OCI-LY7 (cell line): ENCODE results near the gene ATP2B1. TPM values are rescaled to one million over a fixed set of nuclear protein-coding genes. Genes with fewer than 3 reads are reported as not detected.

ENCODE experiments used
- BruUV-seq: library from RNA; stranded (reverse); fragments of 400-500 nt; replicated peaks from 2 replicates; lab custom pipeline; 2021; lab: Mats Ljungman, UMichigan
- CTCF ChIA-PET: fragments of 300-600 bp; sonication (Branson Sonifier 250); formaldehyde crosslinking; loops from one replicate; lab custom pipeline; 2022; ENCODE audit warnings: antibody characterized with exemption; ENCODE audit not compliant: unreplicated experiment; lab: Charles Lee
- POLR2A ChIA-PET: fragments of 300-600 bp; sonication (Branson Sonifier 250); formaldehyde crosslinking; loops from one replicate; lab custom pipeline; 2022; ENCODE audit warnings: antibody characterized with exemption; lab: Charles Lee
- DNase-seq: peaks from one replicate; pipeline ENCODE4 v3.0.0-alpha.2; 2015; ENCODE audit warnings: low spot score
- H2AFZ ChIP-seq: fragments of 200-600 bp; sonication (generic), shearing (Covaris generic); 2 replicates; pipeline ENCODE4 v1.6.1; 2014; ENCODE audit warnings: mild to moderate bottlenecking, antibody characterized with exemption, low read length, moderate library complexity
- H3K27ac ChIP-seq: fragments of 200-600 bp; sonication (generic); 2 replicates; pipeline ENCODE4 v1.5.1; 2014; ENCODE audit warnings: mixed run types, low read depth, mild to moderate bottlenecking, moderate library complexity, low read length, inconsistent platforms; ENCODE audit not compliant: poor library complexity, severe bottlenecking
- H3K36me3 ChIP-seq: fragments of 200-600 bp; sonication (generic); 2 replicates; pipeline ENCODE4 v1.6.1; 2014; ENCODE audit warnings: mild to moderate bottlenecking, antibody characterized with exemption, low read length, moderate library complexity, mixed read lengths; ENCODE audit not compliant: insufficient read depth
- H3K4me1 ChIP-seq: fragments of 200-600 bp; sonication (generic); 2 replicates; pipeline ENCODE4 v1.5.1; 2014; ENCODE audit warnings: mild to moderate bottlenecking, low read length; ENCODE audit not compliant: insufficient read depth, poor library complexity, severe bottlenecking
- H3K4me2 ChIP-seq: fragments of 200-600 bp; sonication (generic); 2 replicates; pipeline ENCODE4 v1.6.1; 2014; ENCODE audit warnings: mild to moderate bottlenecking, low read length
- H3K4me3 ChIP-seq: fragments of 200-600 bp; sonication (generic); 2 replicates; pipeline ENCODE4 v1.5.1; 2014; ENCODE audit warnings: mild to moderate bottlenecking, low read depth, low read length; ENCODE audit not compliant: poor library complexity, severe bottlenecking
- H3K79me2 ChIP-seq: fragments of 200-600 bp; sonication (generic); 2 replicates; pipeline ENCODE4 v1.6.1; 2016; ENCODE audit warnings: low read depth, mild to moderate bottlenecking, low read length, moderate library complexity, mixed read lengths; ENCODE audit not compliant: insufficient read depth
- H3K9me2 ChIP-seq: fragments of 200-600 bp; sonication (generic); 2 replicates; pipeline ENCODE4 v1.6.1; 2016; ENCODE audit warnings: mild to moderate bottlenecking, low read length, mixed read lengths; ENCODE audit not compliant: insufficient read depth
- H3K9me3 ChIP-seq: fragments of 200-600 bp; sonication (generic); 2 replicates; pipeline ENCODE4 v1.6.1; 2014; ENCODE audit warnings: mild to moderate bottlenecking, mixed run types, low read length, mixed read lengths
- H4K20me1 ChIP-seq: fragments of 200-600 bp; sonication (generic); 2 replicates; pipeline ENCODE4 v1.6.1; 2014; ENCODE audit warnings: mild to moderate bottlenecking, antibody characterized with exemption, low read length, moderate library complexity, mixed read lengths; ENCODE audit not compliant: insufficient read depth
- CTCF ChIP-seq: fragments of 200-600 bp; sonication (generic); conservative IDR thresholded peaks from 2 replicates; pipeline ENCODE4 v1.5.1; 2014; ENCODE audit warnings: mild to moderate bottlenecking, antibody characterized with exemption, low read length, moderate library complexity, mixed read lengths
- EZH2phosphoT487 ChIP-seq: fragments of 200-600 bp; sonication (generic); IDR thresholded peaks from 2 replicates; pipeline ENCODE4 v1.6.1; 2018; ENCODE audit warnings: low read depth, borderline replicate concordance, mild to moderate bottlenecking, mixed run types, antibody characterized with exemption, low read length, moderate library complexity, mixed read lengths
- intact Hi-C: fragments of 100-400 bp; cut with micrococcal nuclease; formaldehyde crosslinking; loops from one replicate; pipeline ENCODE4 v1.10.0; 2022; ENCODE audit not compliant: unreplicated experiment
- total RNA-seq, 2 experiments: library from RNA; depleted of rRNA in 1 of 2; stranded (reverse); fragments of >200 nt in 1 of 2; shearing (Covaris generic) in 1 of 2; gene quantifications; 2 replicates each; pipeline ENCODE4 v1.2.3, GENCODE V29; 2014 to 2022

ATP2B1 gene
- total RNA-seq, 2 experiments from 2014 or later, result 58.5 to 74.9 TPM

- CTCF ChIA-PET, result no interaction called here
- TF ChIP-seq EZH2phosphoT487 (no peak), CTCF (no peak)
- DNase-seq, result no peak
- Histone ChIP-seq H4K20me1 (no peaks in the 10 kb centered on the region), H2AFZ (no peak overlapping the region), H3K27ac (no peak overlapping the region), H3K9me3 (no peaks in the 10 kb centered on the region), H3K9me2 (no peaks in the 10 kb centered on the region), H3K4me2 (no peak overlapping the region), H3K4me1 (no peaks in the 10 kb centered on the region), H3K79me2 (no peaks in the 10 kb centered on the region; the same call in 1 of the 2 replicates), H3K36me3 (peaks cover 61% of the 10 kb centered on the region), H3K4me3 (no peak overlapping the region)
- intact Hi-C loops, result no loop called here
- no TSS peak for BruUV-seq
- POLR2A ChIA-PET, result interaction anchor here (0.7 to 2.2 kb wide), 3 partner anchors 8 to 18 kb away, joined by 3 to 15 read pairs (median 6); no protein-coding TSS in a partner anchor
These were observed 72.4 kb downstream of the ATP2B1 start for GRCh38 chr12:89636052-89636775.

GRCh38 chr12:89634508-89634907, 74.1 kb downstream of the ATP2B1 start:
- Histone ChIP-seq H2AFZ (no peak overlapping the region), H3K9me2 (no peaks in the 10 kb centered on the region), H3K4me2 (no peak overlapping the region), H3K36me3 (peaks cover 57% of the 10 kb centered on the region), H3K4me1 (no peaks in the 10 kb centered on the region), H3K79me2 (no peaks in the 10 kb centered on the region), H4K20me1 (no peaks in the 10 kb centered on the region), H3K4me3 (no peak overlapping the region), H3K9me3 (no peaks in the 10 kb centered on the region), H3K27ac (no peak overlapping the region)
- intact Hi-C loops, result no loop called here
- no peak for DNase-seq
- TF ChIP-seq CTCF (no peak), EZH2phosphoT487 (no peak)
- no TSS peak for BruUV-seq
- CTCF ChIA-PET, result no interaction called here
- POLR2A ChIA-PET, result interaction anchor here (0.6 to 2.2 kb wide), 4 partner anchors 10 to 121 kb away, joined by 3 to 15 read pairs (median 6); no protein-coding TSS in a partner anchor

- Histone ChIP-seq H3K79me2 (no peaks in the 10 kb centered on the region), H3K27ac (no peak overlapping the region), H2AFZ (no peak overlapping the region), H3K9me3 (no peaks in the 10 kb centered on the region), H3K9me2 (no peaks in the 10 kb centered on the region), H3K4me2 (no peak overlapping the region), H4K20me1 (no peaks in the 10 kb centered on the region), H3K36me3 (peaks cover 69% of the 10 kb centered on the region), H3K4me1 (no peaks in the 10 kb centered on the region), H3K4me3 (no peak overlapping the region)
- ChIA-PET CTCF (no interaction called here), POLR2A (interaction anchor here (0.6 kb wide), 2 partner anchors 63 to 134 kb away, joined by 3 to 4 read pairs; no protein-coding TSS in a partner anchor)
- no peak for DNase-seq
- no TSS peak for BruUV-seq
- intact Hi-C loops, result no loop called here
- TF ChIP-seq EZH2phosphoT487 (no peak), CTCF (no peak)
These were observed 75.9 kb downstream of the ATP2B1 start for GRCh38 chr12:89632778-89633177.
